Aorta (tissue), 4 donors: ENCODE measurements around the gene NHERF2. TPM values are rescaled to one million over a fixed set of nuclear protein-coding genes. Genes with fewer than 3 reads are reported as not detected.

Source experiments
- polyA plus RNA-seq, 2 donors: library from polyadenylated mRNA; stranded (reverse); fragments of 200-250 nt; gene quantifications; one replicate each; pipeline ENCODE4 v1.2.3, GENCODE V29; 2013
- total RNA-seq, 2 donors: library from RNA; stranded (reverse); fragmentation: NEBNext Ultra II Directional; extraction: Animal tissue kit (Norgen Biotek cat#: 25700); gene quantifications; one replicate each; pipeline ENCODE4 v1.2.1, GENCODE V29; 2021
- donor health status: healthy with polysubstance abuse.
- donor health status: Bipolar disorder and iron deficiency.
- donor health status: DM: no; HTN: no; CAD: no.
- donor health status: DM: yes; HTN: yes; CAD: no.

Gene NHERF2
- total and polyA plus RNA-seq, 4 donors, result 81.8 to 133 (median 114) TPM

Other genes with a start within 250 kb of the NHERF2 start
Only the 30 nearest of the 31 such genes appear.
- gene NUBP2, start 243.9 kb upstream of the NHERF2 start, total RNA-seq, result 10 to 100 TPM; 30.7 to 32.9 TPM
- 10 to 100 TPM; 55.3 to 92.4 TPM for gene NUBP2, start 243.9 kb upstream of the NHERF2 start, polyA plus RNA-seq
- gene IGFALS, start 233.2 kb upstream of the NHERF2 start, total RNA-seq, result not detected
- under 1 TPM in 1 of 2 donors, not detected in 1; 0.84 TPM for gene IGFALS, start 233.2 kb upstream of the NHERF2 start, polyA plus RNA-seq
- gene HAGH, start 200.1 kb upstream of the NHERF2 start, total RNA-seq, result 10 to 100 TPM; 50.2 to 52.3 TPM
- gene HAGH, start 200.1 kb upstream of the NHERF2 start, polyA plus RNA-seq, result 10 to 100 TPM; 58.9 to 79.0 TPM
- gene FAHD1, start 199.7 kb upstream of the NHERF2 start, total RNA-seq, result 10 to 100 TPM in 1 of 2 donors, 1 to 10 TPM in 1; 7.4 to 11.9 TPM
- gene FAHD1, start 199.7 kb upstream of the NHERF2 start, polyA plus RNA-seq, result 10 to 100 TPM; 13.1 to 42.1 TPM
- not detected for gene MEIOB, start 154.7 kb upstream of the NHERF2 start, total RNA-seq
- not detected for gene MEIOB, start 154.7 kb upstream of the NHERF2 start, polyA plus RNA-seq
- not detected for gene HS3ST6, start 108.5 kb upstream of the NHERF2 start, total RNA-seq
- 1 to 10 TPM in 1 of 2 donors, not detected in 1; 1.1 TPM for gene HS3ST6, start 108.5 kb upstream of the NHERF2 start, polyA plus RNA-seq
- 10 to 100 TPM; 19.5 to 34.6 TPM for gene MSRB1, start 83.7 kb upstream of the NHERF2 start, total RNA-seq
- gene MSRB1, start 83.7 kb upstream of the NHERF2 start, polyA plus RNA-seq, result 10 to 100 TPM; 52.7 to 56.6 TPM
- gene RPL3L, start 72.2 kb upstream of the NHERF2 start, total RNA-seq, result not detected
- not detected for gene RPL3L, start 72.2 kb upstream of the NHERF2 start, polyA plus RNA-seq
- gene NDUFB10, start 67.4 kb upstream of the NHERF2 start, total RNA-seq, result 10 to 100 TPM; 80.5 to 88.1 TPM
- gene NDUFB10, start 67.4 kb upstream of the NHERF2 start, polyA plus RNA-seq, result 100 to 1,000 TPM; 178 to 268 TPM
- gene RPS2, start 62.1 kb upstream of the NHERF2 start, total RNA-seq, result 1,000 to 10,000 TPM; 1,132 to 1,263 TPM
- 1,000 to 10,000 TPM; 1,596 to 2,049 TPM for gene RPS2, start 62.1 kb upstream of the NHERF2 start, polyA plus RNA-seq
- gene RNF151, start 60.0 kb upstream of the NHERF2 start, total RNA-seq, result not detected
- not detected for gene RNF151, start 60.0 kb upstream of the NHERF2 start, polyA plus RNA-seq
- gene TBL3, start 54.8 kb upstream of the NHERF2 start, total RNA-seq, result 10 to 100 TPM; 16.1 to 19.8 TPM
- gene TBL3, start 54.8 kb upstream of the NHERF2 start, polyA plus RNA-seq, result 10 to 100 TPM; 14.9 to 85.5 TPM
- gene NOXO1, start 45.4 kb upstream of the NHERF2 start, total RNA-seq, result not detected
- under 1 TPM in 1 of 2 donors, not detected in 1; 0.84 TPM for gene NOXO1, start 45.4 kb upstream of the NHERF2 start, polyA plus RNA-seq
- gene GFER, start 42.7 kb upstream of the NHERF2 start, total RNA-seq, result 10 to 100 TPM; 11.3 to 13.3 TPM
- 10 to 100 TPM; 32.5 to 44.2 TPM for gene GFER, start 42.7 kb upstream of the NHERF2 start, polyA plus RNA-seq
- gene SYNGR3, start 36.9 kb upstream of the NHERF2 start, total RNA-seq, result under 1 TPM; 0.36 to 0.57 TPM
- gene SYNGR3, start 36.9 kb upstream of the NHERF2 start, polyA plus RNA-seq, result under 1 TPM in 1 of 2 donors, not detected in 1; 0.26 TPM
- 10 to 100 TPM; 31.0 to 34.4 TPM for gene ZNF598, start 17.1 kb upstream of the NHERF2 start, total RNA-seq
- gene ZNF598, start 17.1 kb upstream of the NHERF2 start, polyA plus RNA-seq, result 10 to 100 TPM; 12.8 to 32.9 TPM
- 1 to 10 TPM in 1 of 2 donors, not detected in 1; 1.2 TPM for gene NPW, start 7.1 kb upstream of the NHERF2 start, total RNA-seq
- gene NPW, start 7.1 kb upstream of the NHERF2 start, polyA plus RNA-seq, result under 1 TPM in 1 of 2 donors, not detected in 1; 0.56 TPM
- gene NTHL1, start 20.9 kb downstream of the NHERF2 start, total RNA-seq, result 10 to 100 TPM in 1 of 2 donors, 1 to 10 TPM in 1; 7.4 to 12.9 TPM
- 10 to 100 TPM; 24.4 to 33.8 TPM for gene NTHL1, start 20.9 kb downstream of the NHERF2 start, polyA plus RNA-seq
- 100 to 1,000 TPM in 1 of 2 donors, 10 to 100 TPM in 1; 92.4 to 146 TPM for gene TSC2, start 21.1 kb downstream of the NHERF2 start, total RNA-seq
- 100 to 1,000 TPM in 1 of 2 donors, 10 to 100 TPM in 1; 16.2 to 166 TPM for gene TSC2, start 21.1 kb downstream of the NHERF2 start, polyA plus RNA-seq
- 100 to 1,000 TPM; 325 to 337 TPM for gene PKD1, start 109.0 kb downstream of the NHERF2 start, total RNA-seq
- 100 to 1,000 TPM in 1 of 2 donors, 10 to 100 TPM in 1; 42.8 to 270 TPM for gene PKD1, start 109.0 kb downstream of the NHERF2 start, polyA plus RNA-seq
- under 1 TPM in 1 of 2 donors, not detected in 1; 0.51 TPM for gene RAB26, start 121.7 kb downstream of the NHERF2 start, total RNA-seq
- gene RAB26, start 121.7 kb downstream of the NHERF2 start, polyA plus RNA-seq, result 1 to 10 TPM; 2.5 to 4.8 TPM
- 10 to 100 TPM; 47.7 to 54.4 TPM for gene TRAF7, start 128.9 kb downstream of the NHERF2 start, total RNA-seq
- gene TRAF7, start 128.9 kb downstream of the NHERF2 start, polyA plus RNA-seq, result 10 to 100 TPM; 24.4 to 38.0 TPM
- under 1 TPM in 1 of 2 donors, not detected in 1; 0.15 TPM for gene CASKIN1, start 169.7 kb downstream of the NHERF2 start, total RNA-seq
- under 1 TPM; 0.13 to 0.28 TPM for gene CASKIN1, start 169.7 kb downstream of the NHERF2 start, polyA plus RNA-seq
- 10 to 100 TPM; 14.1 to 19.9 TPM for gene MLST8, start 178.6 kb downstream of the NHERF2 start, total RNA-seq
- gene MLST8, start 178.6 kb downstream of the NHERF2 start, polyA plus RNA-seq, result 10 to 100 TPM; 23.7 to 50.7 TPM
- gene BRICD5, start 184.0 kb downstream of the NHERF2 start, total RNA-seq, result 1 to 10 TPM; 3.4 to 6.0 TPM
- 10 to 100 TPM in 1 of 2 donors, under 1 TPM in 1; 0.88 to 36.1 TPM for gene BRICD5, start 184.0 kb downstream of the NHERF2 start, polyA plus RNA-seq
- gene PGP, start 187.9 kb downstream of the NHERF2 start, total RNA-seq, result 1 to 10 TPM; 8.9 to 9.1 TPM
- gene PGP, start 187.9 kb downstream of the NHERF2 start, polyA plus RNA-seq, result 10 to 100 TPM in 1 of 2 donors, 1 to 10 TPM in 1; 7.3 to 15.4 TPM
- gene E4F1, start 196.7 kb downstream of the NHERF2 start, total RNA-seq, result 10 to 100 TPM; 17.3 to 21.5 TPM
- gene E4F1, start 196.7 kb downstream of the NHERF2 start, polyA plus RNA-seq, result 10 to 100 TPM; 12.9 to 75.7 TPM
- gene DNASE1L2, start 209.5 kb downstream of the NHERF2 start, total RNA-seq, result 1 to 10 TPM in 1 of 2 donors, under 1 TPM in 1; 0.39 to 1.1 TPM
- gene DNASE1L2, start 209.5 kb downstream of the NHERF2 start, polyA plus RNA-seq, result 1 to 10 TPM in 1 of 2 donors, under 1 TPM in 1; 0.38 to 1.1 TPM
- gene ECI1, start 224.7 kb downstream of the NHERF2 start, total RNA-seq, result 10 to 100 TPM; 28.4 to 31.3 TPM
- gene ECI1, start 224.7 kb downstream of the NHERF2 start, polyA plus RNA-seq, result 10 to 100 TPM; 63.0 to 66.0 TPM
- 10 to 100 TPM; 95.5 to 98.4 TPM for gene RNPS1, start 241.2 kb downstream of the NHERF2 start, total RNA-seq
- gene RNPS1, start 241.2 kb downstream of the NHERF2 start, polyA plus RNA-seq, result 100 to 1,000 TPM in 1 of 2 donors, 10 to 100 TPM in 1; 96.4 to 101 TPM